Measurements from ENCODE around the gene GPR15. TPM values are rescaled to one million over a fixed set of nuclear protein-coding genes. Genes with fewer than 3 reads are reported as not detected.
"Not testable (repeated sequence)": the region's sequence is repeated elsewhere in the genome, so short reads cannot be mapped to it uniquely, and the experiment has no call there.

Gene GPR15
- total and polyA plus RNA-seq, 2 donors = 0.61 TPM; not detected in 1

- no peaks in the 10 kb centered on the region for H3K36me3 ChIP-seq (ENCODE audit: insufficient read depth)
- no peak overlapping the region for H3K4me3 ChIP-seq (ENCODE audit: low read depth, low read length)
- WGBS = 84% methylated on average over 7 of the region's 7 CpGs
- DNase-seq (ENCODE audit: extremely low spot score) = no peak
- H3K4me1 ChIP-seq (ENCODE audit: insufficient read depth) = no peaks in the 10 kb centered on the region
- no peak overlapping the region for H3K27ac ChIP-seq (ENCODE audit: low read depth)
These were observed 24.7 kb downstream of the GPR15 start for GRCh38 chr3:98556164-98557130.

GRCh38 chr3:98557324-98558010, 25.7 kb downstream of the GPR15 start:
- H3K4me1 ChIP-seq (ENCODE audit: insufficient read depth) = no peaks in the 10 kb centered on the region

GRCh38 chr3:98558100-98558827, 26.5 kb downstream of the GPR15 start:
- H3K36me3 ChIP-seq (ENCODE audit: insufficient read depth) = no peaks in the 10 kb centered on the region
- H3K4me1 ChIP-seq (ENCODE audit: insufficient read depth) = no peaks in the 10 kb centered on the region
- 77% methylated on average over 6 of the region's 6 CpGs for WGBS
- H3K4me3 ChIP-seq (ENCODE audit: low read depth, low read length) = no peak overlapping the region
- H3K27ac ChIP-seq (ENCODE audit: low read depth) = no peak overlapping the region
- no peak for DNase-seq (ENCODE audit: extremely low spot score)

More at GRCh38 chr3:98557324-98558010, 25.7 kb downstream of the GPR15 start:
- H3K4me3 ChIP-seq (ENCODE audit: low read depth, low read length) = no peak overlapping the region
- no peak overlapping the region for H3K27ac ChIP-seq (ENCODE audit: low read depth)
- no peak for DNase-seq (ENCODE audit: extremely low spot score)
- 56% methylated on average over 4 of the region's 4 CpGs for WGBS
- no peaks in the 10 kb centered on the region for H3K36me3 ChIP-seq (ENCODE audit: insufficient read depth)

GRCh38 chr3:98559769-98560168, 28.0 kb downstream of the GPR15 start:
- not testable (repeated sequence) for H3K27ac ChIP-seq (ENCODE audit: low read depth); H3K36me3 ChIP-seq (ENCODE audit: insufficient read depth); H3K4me1 ChIP-seq (ENCODE audit: insufficient read depth); H3K4me3 ChIP-seq (ENCODE audit: low read depth, low read length); DNase-seq (ENCODE audit: extremely low spot score)
- WGBS = 99% methylated on average over 2 of the region's 2 CpGs

- Histone ChIP-seq H3K27ac (ENCODE audit: low read depth) (no peak overlapping the region), H3K4me3 (ENCODE audit: low read depth, low read length) (no peak overlapping the region), H3K36me3 (ENCODE audit: insufficient read depth) (no peaks in the 10 kb centered on the region), H3K4me1 (ENCODE audit: insufficient read depth) (no peaks in the 10 kb centered on the region)
- WGBS = 84% methylated on average over 2 of the region's 2 CpGs
- DNase-seq (ENCODE audit: extremely low spot score) = no peak
These were observed 29.1 kb downstream of the GPR15 start for GRCh38 chr3:98560911-98561310.

GRCh38 chr3:98561727-98562521, 30.1 kb downstream of the GPR15 start:
- no peak overlapping the region for H3K27ac ChIP-seq (ENCODE audit: low read depth)
- H3K4me1 ChIP-seq (ENCODE audit: insufficient read depth) = no peaks in the 10 kb centered on the region
- no peaks in the 10 kb centered on the region for H3K36me3 ChIP-seq (ENCODE audit: insufficient read depth)
- no peak overlapping the region for H3K4me3 ChIP-seq (ENCODE audit: low read depth, low read length)
- WGBS = 84% methylated on average over 5 of the region's 5 CpGs
- DNase-seq (ENCODE audit: extremely low spot score) = no peak

GRCh38 chr3:98563661-98564281, 32.0 kb downstream of the GPR15 start:
- Histone ChIP-seq H3K27ac (ENCODE audit: low read depth) (no peak overlapping the region), H3K36me3 (ENCODE audit: insufficient read depth) (no peaks in the 10 kb centered on the region), H3K4me3 (ENCODE audit: low read depth, low read length) (no peak overlapping the region), H3K4me1 (ENCODE audit: insufficient read depth) (no peaks in the 10 kb centered on the region)
- no peak for DNase-seq (ENCODE audit: extremely low spot score)
- WGBS = 78% methylated on average over 4 of the region's 4 CpGs

- Histone ChIP-seq H3K36me3 (ENCODE audit: insufficient read depth) (no peaks in the 10 kb centered on the region), H3K4me1 (ENCODE audit: insufficient read depth) (no peaks in the 10 kb centered on the region), H3K27ac (ENCODE audit: low read depth) (peak overlapping the region; percentile 2), H3K4me3 (ENCODE audit: low read depth, low read length) (no peak overlapping the region)
- WGBS = 62% methylated on average over 7 of the region's 7 CpGs
- no peak for DNase-seq (ENCODE audit: extremely low spot score)
These were observed 32.7 kb downstream of the GPR15 start for GRCh38 chr3:98564282-98565005.

- Histone ChIP-seq H3K36me3 (ENCODE audit: insufficient read depth) (no peaks in the 10 kb centered on the region), H3K4me1 (ENCODE audit: insufficient read depth) (no peaks in the 10 kb centered on the region), H3K27ac (ENCODE audit: low read depth) (no peak overlapping the region), H3K4me3 (ENCODE audit: low read depth, low read length) (no peak overlapping the region)
- DNase-seq (ENCODE audit: extremely low spot score) = no peak
- 14% methylated on average over 3 of the region's 3 CpGs for WGBS
These were observed 33.5 kb downstream of the GPR15 start for GRCh38 chr3:98565237-98565643.

- no peak overlapping the region for H3K27ac ChIP-seq (ENCODE audit: low read depth)
- no peaks in the 10 kb centered on the region for H3K36me3 ChIP-seq (ENCODE audit: insufficient read depth)
- no peak overlapping the region for H3K4me3 ChIP-seq (ENCODE audit: low read depth, low read length)
- no peak for DNase-seq (ENCODE audit: extremely low spot score)
- 57% methylated on average over 6 of the region's 6 CpGs for whole genome bisulfite sequencing
- H3K4me1 ChIP-seq (ENCODE audit: insufficient read depth) = no peaks in the 10 kb centered on the region
These were observed 34.1 kb downstream of the GPR15 start for GRCh38 chr3:98565843-98566242.

- no peak for DNase-seq (ENCODE audit: extremely low spot score)
- no peak overlapping the region for H3K27ac ChIP-seq (ENCODE audit: low read depth)
- 78% methylated on average over 2 of the region's 2 CpGs for WGBS
- H3K36me3 ChIP-seq (ENCODE audit: insufficient read depth) = no peaks in the 10 kb centered on the region
- no peaks in the 10 kb centered on the region for H3K4me1 ChIP-seq (ENCODE audit: insufficient read depth)
- no peak overlapping the region for H3K4me3 ChIP-seq (ENCODE audit: low read depth, low read length)
These were observed 36.0 kb downstream of the GPR15 start for GRCh38 chr3:98567666-98568270.

GRCh38 chr3:98568402-98568801, 36.6 kb downstream of the GPR15 start:
- WGBS = 81% methylated on average over 3 of the region's 3 CpGs
- no peaks in the 10 kb centered on the region for H3K4me1 ChIP-seq (ENCODE audit: insufficient read depth)
- no peaks in the 10 kb centered on the region for H3K36me3 ChIP-seq (ENCODE audit: insufficient read depth)
- no peak for DNase-seq (ENCODE audit: extremely low spot score)
- no peak overlapping the region for H3K27ac ChIP-seq (ENCODE audit: low read depth)
- no peak overlapping the region for H3K4me3 ChIP-seq (ENCODE audit: low read depth, low read length)

Measured in urinary bladder (tissue), 4 donors.